Heart left ventricle (tissue), 16 donors: ENCODE results near the gene ERFE. TPM values are rescaled to one million over a fixed set of nuclear protein-coding genes. Genes with fewer than 3 reads are reported as not detected.
"Not testable (repeated sequence)": the region's sequence is repeated elsewhere in the genome, so short reads cannot be mapped to it uniquely, and the experiment has no call there.

ENCODE experiments used
- ATAC-seq, 4 donors: fragments of 200-7000 bp; cut with Tn5 transposase; one replicate each; pipeline ENCODE4 v1.9.1; 2020 to 2022; ENCODE audit warnings: moderate library complexity in 4 of 4, mild to moderate bottlenecking in 3 of 4, moderate number of reproducible peaks in 1 of 4
- DNase-seq, 5 donors: peaks; one replicate each; pipeline ENCODE4 v3.0.0-alpha.2; 2020
- H3K27ac ChIP-seq, 12 donors: fragments of 200-600 bp; sonication (generic) in 4 of 12; one replicate each; pipeline versions ENCODE4 v1.5.0 to v1.8.0; 2016 to 2022; ENCODE audit warnings: mild to moderate bottlenecking in 2 of 12
- H3K27me3 ChIP-seq, 9 donors: fragments of 200-600 bp; sonication (generic) in 2 of 9; one replicate each; pipeline versions ENCODE4 v1.5.1 to v1.8.0; 2016 to 2022; ENCODE audit warnings: mild to moderate bottlenecking in 3 of 9
- H3K36me3 ChIP-seq, 9 donors: fragments of 200-600 bp; sonication (generic) in 2 of 9; one replicate each; pipeline versions ENCODE4 v1.5.0 to v1.8.0; 2018 to 2022; ENCODE audit warnings: mild to moderate bottlenecking in 2 of 9
- H3K4me1 ChIP-seq, 12 donors: fragments of 200-600 bp; sonication (generic) in 4 of 12; one replicate each; pipeline versions ENCODE4 v1.5.0 to v1.8.0; 2016 to 2022; ENCODE audit warnings: mild to moderate bottlenecking in 3 of 12
- H3K4me3 ChIP-seq, 12 donors: fragments of 200-600 bp; sonication (generic) in 4 of 12; one replicate each; pipeline versions ENCODE4 v1.5.0 to v1.8.0; 2017 to 2022; ENCODE audit warnings: mild to moderate bottlenecking in 9 of 12, moderate library complexity in 4 of 12
- H3K9me3 ChIP-seq, 12 donors: fragments of 200-600 bp; sonication (generic) in 4 of 12; one replicate each; pipeline versions ENCODE4 v1.5.0 to v1.8.0; 2016 to 2022; ENCODE audit warnings: mild to moderate bottlenecking in 1 of 12
- POLR2A ChIP-seq, 2 donors: fragments of 450-650 bp; IDR thresholded peaks; one replicate each; pipeline ENCODE4 v1.6.1; 2017; ENCODE audit warnings: antibody characterized with exemption in 2 of 2, mild to moderate bottlenecking in 2 of 2, moderate library complexity in 2 of 2
- WGBS, 4 donors: extraction: QIAGEN DNeasy Blood & Tissue Kit in 2 of 4; methylation state at CpG; one replicate each; pipeline versions ENCODE4 v1.1.5 to v1.1.7; 2013 to 2018; 5-methylcytosine and 5-hydroxymethylcytosine counted together
- intact Hi-C, 10 donors: fragments of 100-400 bp; cut with DNase I; formaldehyde crosslinking; loops; one replicate each; pipeline versions ENCODE4 v1.11.1 to v1.14.2; 2022
- polyA plus RNA-seq, 2 donors: library from polyadenylated mRNA; stranded (reverse); fragments of 200-250 nt; gene quantifications; one replicate each; pipeline ENCODE4 v1.2.3, GENCODE V29; 2013
- total RNA-seq, 9 donors: library from RNA; depleted of rRNA in 2 of 9; stranded (reverse); fragments of >200 nt in 2 of 9; fragmentation: NEBNext Ultra II Directional in 3 of 9; extraction: Animal tissue kit (Norgen Biotek cat#: 25700) in 3 of 9; gene quantifications; one replicate each; pipeline versions ENCODE4 v1.1.0 to v1.2.4, GENCODE V29; 2016 to 2023
- TF ChIP-seq, protein P1 (sequence below), 12 donors: fragments of 200-600 bp; sonication (generic) in 4 of 12; IDR thresholded peaks; one replicate each; pipeline versions ENCODE4 v1.5.0 to v1.8.0; 2018 to 2022; ENCODE audit warnings: antibody characterized with exemption in 12 of 12, mild to moderate bottlenecking in 5 of 12
- donor health status: ischemic (EF 13 %, LVEDD 7.1; RV severe dilation, severe dysfunction).
- donor health status: healthy with polysubstance abuse.
- donor health status: DM: no; HTN: yes; CAD: no.
- donor health status: DM: no; HTN: no; CAD: no.
- donor health status: ischemic (EF 25% LVEDD 6.9; RV normal size, moderate dysfunction).
- donor health status: ischemic (EF 25% LVEDD 5.7; RV mildly dilated, moderate dysfunction).
- donor health status: healthy.
- donor health status: DM: yes; HTN: yes; CAD: no.
- donor health status: ischemic (EF 35%, LVEDD 5.7; RV mildly dilated, moderate dysfunction).
- donor health status: nonischemic (EF 11% LVEDD 7.7; RV severe dilation, severe dysfunction).
- donor health status: DM: yes; HTN: yes; CAD: no.
- donor health status: PGD.
- donor health status: ischemic (EF 29% LVEDD 5.4; RV normal size, mild dysfunction).
- donor health status: nonischemic (EF 23%, LVEDD 6.1; RV moderate dilation, normal function).

ERFE gene
- total and polyA plus RNA-seq, 11 donors, result 0.08 to 1.8 (median 0.48) TPM; not detected in 3

DNA sequence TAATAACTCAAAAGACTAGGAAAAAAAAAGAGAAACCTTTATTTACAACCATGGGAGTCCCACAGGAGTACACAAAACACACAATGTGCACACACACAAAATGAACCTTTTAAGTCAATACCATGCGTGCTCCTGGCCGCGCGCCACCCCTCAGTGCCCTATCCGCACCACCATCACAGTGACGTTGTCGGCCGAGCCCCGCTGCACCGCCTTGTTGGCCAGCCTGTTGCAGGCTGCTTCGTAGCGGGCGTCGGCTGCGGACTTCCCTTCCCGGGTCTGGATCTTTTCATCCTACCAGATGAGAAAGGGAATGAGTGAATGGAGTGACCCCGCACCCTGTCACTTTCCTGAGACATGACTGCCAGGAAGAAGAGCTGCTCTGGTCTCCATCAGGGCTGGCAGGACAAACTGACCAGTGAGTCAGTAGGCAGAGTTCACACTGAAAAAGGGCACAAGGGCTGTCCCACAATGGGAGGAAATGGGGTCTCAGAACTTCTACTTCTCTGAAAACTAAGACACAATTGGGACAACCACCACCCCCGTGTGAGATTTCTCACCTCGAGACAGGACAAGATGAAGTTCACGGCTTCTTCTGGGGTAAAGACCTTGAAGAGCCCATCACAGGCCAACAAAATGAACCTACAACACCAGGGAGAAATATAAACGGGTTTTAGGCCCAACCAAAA, 11.8 kb downstream of the ERFE start:
- DNase-seq (peak in 1 of 5 donors; percentile 27), ATAC-seq (no peak)
- Histone ChIP-seq H3K4me1 (peaks cover 0 to 22% (median 7%) of the 10 kb centered on the region in 12 donors), H3K4me3 (no peak overlapping the region), H3K9me3 (no peaks in the 10 kb centered on the region), H3K27ac (peak overlapping the region in 3 of 12 donors; percentile 53 to 75 (median 59)), H3K27me3 (no peaks in the 10 kb centered on the region), H3K36me3 (peaks cover 0 to 82% (median 77%) of the 10 kb centered on the region in 9 donors)
- intact Hi-C loops, result no loop called here
- TF ChIP-seq, protein P1, sequence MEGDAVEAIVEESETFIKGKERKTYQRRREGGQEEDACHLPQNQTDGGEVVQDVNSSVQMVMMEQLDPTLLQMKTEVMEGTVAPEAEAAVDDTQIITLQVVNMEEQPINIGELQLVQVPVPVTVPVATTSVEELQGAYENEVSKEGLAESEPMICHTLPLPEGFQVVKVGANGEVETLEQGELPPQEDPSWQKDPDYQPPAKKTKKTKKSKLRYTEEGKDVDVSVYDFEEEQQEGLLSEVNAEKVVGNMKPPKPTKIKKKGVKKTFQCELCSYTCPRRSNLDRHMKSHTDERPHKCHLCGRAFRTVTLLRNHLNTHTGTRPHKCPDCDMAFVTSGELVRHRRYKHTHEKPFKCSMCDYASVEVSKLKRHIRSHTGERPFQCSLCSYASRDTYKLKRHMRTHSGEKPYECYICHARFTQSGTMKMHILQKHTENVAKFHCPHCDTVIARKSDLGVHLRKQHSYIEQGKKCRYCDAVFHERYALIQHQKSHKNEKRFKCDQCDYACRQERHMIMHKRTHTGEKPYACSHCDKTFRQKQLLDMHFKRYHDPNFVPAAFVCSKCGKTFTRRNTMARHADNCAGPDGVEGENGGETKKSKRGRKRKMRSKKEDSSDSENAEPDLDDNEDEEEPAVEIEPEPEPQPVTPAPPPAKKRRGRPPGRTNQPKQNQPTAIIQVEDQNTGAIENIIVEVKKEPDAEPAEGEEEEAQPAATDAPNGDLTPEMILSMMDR (IDR thresholded peaks at IDR 0.05), result no peak
- WGBS, 4 donors, result 87 to 92% (median 90%) methylated on average over 21 of the region's 21 CpGs

DNA sequence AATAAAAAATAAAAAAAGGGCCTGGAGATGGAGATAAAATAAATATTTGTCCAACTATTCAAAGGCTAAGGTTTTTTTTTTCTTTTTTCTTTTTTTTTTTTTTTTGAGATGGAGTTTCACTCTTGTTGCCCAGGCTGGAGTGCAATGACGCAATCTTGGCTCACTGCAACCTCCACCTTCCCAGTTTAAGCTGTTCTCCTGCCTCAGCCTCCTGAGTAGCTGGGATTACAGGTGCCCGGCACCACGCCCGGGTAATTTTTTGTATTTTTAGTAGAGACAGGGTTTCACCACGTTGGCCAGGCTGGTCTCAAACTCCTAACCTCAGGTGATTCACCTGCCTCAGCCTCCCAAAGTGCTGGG, 12.3 kb downstream of the ERFE start:
- H3K4me3 ChIP-seq, H3K27me3 ChIP-seq, intact Hi-C loops, ATAC-seq, H3K9me3 ChIP-seq, DNase-seq: not testable (repeated sequence)
- 90 to 96% (median 93%) methylated on average over 5 of the region's 5 CpGs for WGBS, 4 donors
- Histone ChIP-seq H3K27ac (peak overlapping the region in 2 of 12 donors; percentile 59 to 75), H3K36me3 (peaks cover 0 to 86% (median 82%) of the 10 kb centered on the region in 9 donors), H3K4me1 (peaks cover 0 to 22% (median 7%) of the 10 kb centered on the region in 12 donors)

DNA sequence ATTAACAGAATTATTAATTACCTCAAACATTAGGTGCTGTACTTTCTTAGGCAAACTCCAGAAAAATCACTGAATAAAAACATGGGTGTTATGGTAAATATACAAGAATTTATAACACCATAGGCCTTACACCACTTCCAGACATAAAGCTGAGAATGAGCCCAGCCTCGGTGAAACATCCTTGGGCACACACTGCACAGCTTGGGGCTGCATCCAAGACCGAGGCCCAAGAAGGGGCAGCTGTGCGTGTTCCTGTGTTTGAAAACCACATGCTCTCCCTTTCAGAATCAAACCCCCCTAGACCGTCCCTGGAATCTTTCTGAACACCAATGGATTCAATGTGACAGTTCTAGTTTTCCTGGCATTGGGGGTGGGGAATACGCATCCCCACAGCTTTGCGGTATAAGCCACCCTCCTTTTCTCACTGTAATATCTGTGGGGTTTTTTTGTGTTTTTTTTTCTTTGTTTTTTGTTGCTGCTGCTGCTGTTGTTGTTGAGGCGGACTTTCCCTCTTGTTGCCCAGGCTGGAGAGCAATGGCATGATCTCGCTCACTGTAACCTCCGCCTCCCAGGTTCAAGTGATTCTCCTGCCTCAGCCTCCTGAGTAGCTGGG, 12.9 kb downstream of the ERFE start:
- Histone ChIP-seq H3K27me3 (no peaks in the 10 kb centered on the region), H3K4me3 (no peak overlapping the region), H3K9me3 (no peaks in the 10 kb centered on the region), H3K36me3 (peaks cover 0 to 92% (median 87%) of the 10 kb centered on the region in 9 donors), H3K27ac (no peak overlapping the region), H3K4me1 (peaks cover 0 to 22% (median 8%) of the 10 kb centered on the region in 12 donors)
- ATAC-seq (no peak), DNase-seq (no peak)
- no peak for TF ChIP-seq POLR2A (IDR thresholded peaks at IDR 0.05)
- TF ChIP-seq, protein P1 (IDR thresholded peaks at IDR 0.05), result no peak
- intact Hi-C loops, result no loop called here
- WGBS, 4 donors, result 94 to 97% (median 96%) methylated on average over 9 of the region's 9 CpGs

DNA sequence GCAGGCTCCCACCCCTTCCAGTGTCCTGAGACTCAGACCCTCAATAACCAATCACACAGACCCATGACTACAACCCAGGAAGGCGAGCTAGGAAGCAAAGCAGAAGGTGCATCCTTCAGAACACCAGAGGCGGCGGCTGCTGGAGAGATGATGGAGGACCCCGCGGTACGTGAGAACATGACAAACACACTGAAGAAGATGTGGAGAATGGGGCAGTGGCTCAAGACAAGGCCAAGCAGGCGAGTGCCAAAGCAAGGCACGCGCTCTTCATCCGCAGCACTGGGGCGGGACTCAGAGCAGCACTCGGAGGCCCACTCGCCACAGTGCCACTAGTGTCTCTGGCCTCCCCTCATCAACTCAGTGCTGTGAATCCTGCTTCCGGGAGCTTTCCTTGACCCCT, 13.7 kb downstream of the ERFE start:
- DNase-seq (peak in 1 of 5 donors; percentile 23), ATAC-seq (no peak)
- WGBS, 4 donors, result 87 to 97% (median 90%) methylated on average over 13 to 14 of the region's 14 CpGs
- H3K4me1 ChIP-seq, result peaks cover 0 to 22% (median 8%) of the 10 kb centered on the region in 12 donors
- H3K9me3 ChIP-seq, result no peaks in the 10 kb centered on the region
- no peaks in the 10 kb centered on the region for H3K27me3 ChIP-seq
- no peak overlapping the region for H3K27ac ChIP-seq
- H3K4me3 ChIP-seq, result no peak overlapping the region
- TF ChIP-seq, protein P1 (IDR thresholded peaks at IDR 0.05), result no peak
- no peak for TF ChIP-seq POLR2A (IDR thresholded peaks at IDR 0.05)
- intact Hi-C loops, result no loop called here
- H3K36me3 ChIP-seq, result peaks cover 0 to 98% (median 95%) of the 10 kb centered on the region in 9 donors
